Activated CD4-positive, alpha-beta T cell treated with anti-CD3 and anti-CD28 coated beads for 36 hours (primary cell): ENCODE measurements around the gene CSAG2. TPM values are rescaled to one million over a fixed set of nuclear protein-coding genes. Genes with fewer than 3 reads are reported as not detected.

Experiments used
- total RNA-seq, 2 experiments: library from RNA; stranded (reverse); gene quantifications; one replicate each; pipeline ENCODE4 v1.2.3, GENCODE V29; 2021

Gene CSAG2
- total RNA-seq, 2 experiments from 2014 or later: 0.23 TPM; not detected in 1

Other genes with a start within 250 kb of the CSAG2 start
- gene GABRQ, start 71.4 kb downstream of the CSAG2 start, total RNA-seq: under 1 TPM in 1 of 2 experiments, not detected in 1; 0.02 TPM
- gene MAGEA3, start 10.5 kb downstream of the CSAG2 start, total RNA-seq: not detected
- gene MAGEA2B, start 5.4 kb upstream of the CSAG2 start, total RNA-seq: not detected
- gene CSAG1, start 24.4 kb upstream of the CSAG2 start, total RNA-seq: not detected
- not detected for gene MAGEA12, start 24.5 kb upstream of the CSAG2 start, total RNA-seq
- not detected for gene MAGEA2, start 44.6 kb upstream of the CSAG2 start, total RNA-seq
- under 1 TPM; 0.23 to 0.55 TPM for gene CSAG3, start 49.9 kb upstream of the CSAG2 start, total RNA-seq
- gene MAGEA6, start 60.4 kb upstream of the CSAG2 start, total RNA-seq: not detected
- 10 to 100 TPM; 11.2 to 13.1 TPM for gene CETN2, start 121.5 kb upstream of the CSAG2 start, total RNA-seq
- 10 to 100 TPM; 20.0 to 20.6 TPM for gene NSDHL, start 121.8 kb upstream of the CSAG2 start, total RNA-seq
- gene ZNF185, start 188.8 kb upstream of the CSAG2 start, total RNA-seq: 1 to 10 TPM; 2.0 to 2.1 TPM